ENCODE measurements around the gene TRIM63.

- no peak for TF ChIP-seq ZFP3 (CRISPR knock-in tag; IDR thresholded peaks at IDR 0.05)
- no peak for TF ChIP-seq PPARA (CRISPR knock-in tag; IDR thresholded peaks at IDR 0.05; ENCODE audit: borderline replicate concordance)
- TF ChIP-seq SNAI2 (CRISPR knock-in tag; IDR thresholded peaks at IDR 0.05) = no peak
- TF ChIP-seq ISL1 (CRISPR knock-in tag; IDR thresholded peaks at IDR 0.05) = no peak
Measured at GRCh38 chr1:26102119-26102518, 34.7 kb upstream of the TRIM63 start.

All from SK-N-SH treated with all-trans-retinoic acid at 6 μM for 48 hours (cell line).